ENCODE measurements around the gene TIPIN.
A peak's percentile ranks its signal among the peaks of the same experiment; 100 is the strongest.
"Not testable (repeated sequence)": the region's sequence is repeated elsewhere in the genome, so short reads cannot be mapped to it uniquely, and the experiment has no call there.

TIPIN gene, protein sequence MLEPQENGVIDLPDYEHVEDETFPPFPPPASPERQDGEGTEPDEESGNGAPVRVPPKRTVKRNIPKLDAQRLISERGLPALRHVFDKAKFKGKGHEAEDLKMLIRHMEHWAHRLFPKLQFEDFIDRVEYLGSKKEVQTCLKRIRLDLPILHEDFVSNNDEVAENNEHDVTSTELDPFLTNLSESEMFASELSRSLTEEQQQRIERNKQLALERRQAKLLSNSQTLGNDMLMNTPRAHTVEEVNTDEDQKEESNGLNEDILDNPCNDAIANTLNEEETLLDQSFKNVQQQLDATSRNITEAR

GRCh38 chr15:66356359-66357236 is at the start of gene TIPIN:
Gene TIPIN, minus strand, starts transcription at chr15:66356685. Its CDS starts 3,738 bp downstream, at chr15:66352947.
- DNase-seq (ENCODE audit: low read depth): peak; percentile 93

- DNase-seq (ENCODE audit: low read depth): no peak
Measured at GRCh38 chr15:66405615-66406014, 49.1 kb upstream of the TIPIN start.

GRCh38 chr15:66405007-66405406 is 48.5 kb upstream of the TIPIN start:
- DNase-seq (ENCODE audit: low read depth): no peak

GRCh38 chr15:66404532-66404931 is 48.0 kb upstream of the TIPIN start:
- no peak for DNase-seq (ENCODE audit: low read depth)

DNA sequence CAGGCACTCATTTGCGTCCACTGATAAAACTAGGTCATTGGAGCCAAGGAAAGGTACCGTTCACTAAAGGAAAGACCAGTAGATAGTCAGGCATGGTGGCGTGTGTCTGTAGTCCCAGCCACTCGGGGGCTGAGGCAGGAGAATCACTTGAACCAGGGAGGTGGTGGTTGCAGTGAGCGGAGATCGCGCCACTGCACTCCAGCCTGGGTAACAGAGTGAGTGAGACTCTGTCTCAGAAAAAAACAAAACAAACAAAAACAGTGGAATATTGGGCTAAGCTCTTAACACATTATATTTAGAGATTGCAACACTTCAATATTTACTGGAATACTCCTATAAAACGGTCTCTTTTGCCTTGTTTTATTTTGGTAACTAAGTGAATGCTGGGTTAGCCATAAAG is 47.6 kb upstream of the TIPIN start:
- no peak for DNase-seq (ENCODE audit: low read depth)

DNA sequence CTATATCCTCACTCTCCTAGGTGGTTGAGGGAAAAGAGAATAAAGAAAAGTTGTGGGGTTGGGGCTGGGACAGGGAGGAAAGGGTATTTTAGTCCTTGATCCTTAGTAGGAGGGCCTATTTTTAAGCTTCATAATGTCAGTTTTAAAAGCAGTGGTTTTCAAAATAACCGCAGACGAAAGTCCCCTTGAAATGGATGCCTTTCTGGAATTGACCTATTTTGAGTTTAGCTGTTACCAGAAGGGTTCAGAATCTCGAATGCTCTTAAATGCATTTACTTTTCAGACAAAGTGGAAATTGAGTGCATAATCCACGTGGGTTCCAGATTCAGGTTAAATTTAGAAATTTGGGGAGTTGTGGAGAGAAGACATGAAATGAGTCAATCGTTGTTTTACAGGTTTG is 46.8 kb upstream of the TIPIN start:
- no peak for DNase-seq (ENCODE audit: low read depth)

DNA sequence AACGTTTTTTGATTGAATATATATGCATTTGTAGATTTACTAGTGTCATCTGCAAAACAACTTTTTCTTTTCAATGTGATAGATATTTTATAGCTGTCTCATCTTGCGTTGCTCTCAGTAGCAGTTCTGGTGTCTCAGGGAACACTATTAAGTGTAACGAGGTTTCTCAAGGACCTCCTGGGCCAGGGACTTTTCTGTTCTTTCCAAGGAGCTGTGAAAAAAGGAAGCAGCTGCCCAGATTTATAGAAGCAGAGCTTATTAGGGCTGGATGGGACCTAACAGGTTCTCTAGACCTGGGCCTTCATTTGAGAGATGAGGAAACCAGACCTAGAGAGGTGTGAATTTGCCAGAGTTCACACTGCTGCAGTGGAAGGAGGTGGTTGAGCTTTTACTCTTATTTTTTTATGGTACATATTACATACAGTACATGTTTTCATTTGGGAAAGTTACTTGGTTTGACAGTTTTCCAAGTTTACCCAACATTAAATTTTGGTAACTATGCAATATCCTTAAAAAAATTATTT is 46.3 kb upstream of the TIPIN start:
- DNase-seq (ENCODE audit: low read depth): no peak

GRCh38 chr15:66401130-66402021 is 44.9 kb upstream of the TIPIN start:
- DNase-seq (ENCODE audit: low read depth): no peak

DNA sequence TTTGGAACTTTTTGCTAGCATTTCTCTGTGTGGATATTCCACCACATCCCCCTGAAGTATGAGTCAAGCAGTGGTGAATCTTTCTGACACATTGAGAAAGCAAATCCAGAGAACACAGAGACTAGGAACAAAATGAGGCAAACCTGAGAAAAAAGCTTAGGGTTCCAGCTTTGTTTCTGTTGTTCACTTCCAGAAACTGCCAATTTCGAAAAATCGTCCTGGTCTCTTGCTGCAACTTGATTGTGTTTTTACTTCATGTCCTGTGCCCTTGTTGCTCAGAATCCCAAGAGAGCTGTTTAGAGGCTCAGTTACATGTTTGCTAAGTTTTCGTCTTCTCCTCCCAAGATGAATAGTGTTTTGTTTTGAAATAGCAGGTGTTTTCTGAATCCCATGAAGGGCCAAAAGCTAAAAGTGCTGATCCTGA is 43.9 kb upstream of the TIPIN start:
- DNase-seq (ENCODE audit: low read depth): no peak

- DNase-seq (ENCODE audit: low read depth): no peak
Measured at GRCh38 chr15:66399276-66399675, 42.8 kb upstream of the TIPIN start.

GRCh38 chr15:66394915-66395314 is 38.4 kb upstream of the TIPIN start:
- DNase-seq (ENCODE audit: low read depth): no peak

DNA sequence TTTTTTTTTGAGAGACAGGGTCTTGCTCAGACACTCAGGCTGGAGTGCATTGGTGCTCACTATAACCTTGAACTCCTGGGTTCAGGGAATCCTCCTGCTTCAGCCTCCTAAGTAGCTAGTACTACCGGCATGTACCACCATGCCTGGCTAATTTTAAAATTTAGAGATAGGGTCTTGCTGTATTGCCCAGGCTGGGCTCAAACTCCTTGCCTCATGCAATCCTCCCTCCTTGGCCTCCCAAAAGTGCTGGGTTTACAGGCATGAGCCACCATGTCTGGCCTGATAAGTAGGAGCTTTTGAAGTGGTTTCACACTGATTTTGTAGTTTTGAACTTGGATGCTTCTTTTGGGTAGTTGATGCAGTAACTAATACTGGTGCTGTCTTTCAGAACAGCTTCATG is 38.0 kb upstream of the TIPIN start:
- no peak for DNase-seq (ENCODE audit: low read depth)

- not testable (repeated sequence) for DNase-seq (ENCODE audit: low read depth)
Measured at GRCh38 chr15:66393037-66393436, 36.6 kb upstream of the TIPIN start.

GRCh38 chr15:66390678-66391077 is 34.2 kb upstream of the TIPIN start:
- no peak for DNase-seq (ENCODE audit: low read depth)

DNA sequence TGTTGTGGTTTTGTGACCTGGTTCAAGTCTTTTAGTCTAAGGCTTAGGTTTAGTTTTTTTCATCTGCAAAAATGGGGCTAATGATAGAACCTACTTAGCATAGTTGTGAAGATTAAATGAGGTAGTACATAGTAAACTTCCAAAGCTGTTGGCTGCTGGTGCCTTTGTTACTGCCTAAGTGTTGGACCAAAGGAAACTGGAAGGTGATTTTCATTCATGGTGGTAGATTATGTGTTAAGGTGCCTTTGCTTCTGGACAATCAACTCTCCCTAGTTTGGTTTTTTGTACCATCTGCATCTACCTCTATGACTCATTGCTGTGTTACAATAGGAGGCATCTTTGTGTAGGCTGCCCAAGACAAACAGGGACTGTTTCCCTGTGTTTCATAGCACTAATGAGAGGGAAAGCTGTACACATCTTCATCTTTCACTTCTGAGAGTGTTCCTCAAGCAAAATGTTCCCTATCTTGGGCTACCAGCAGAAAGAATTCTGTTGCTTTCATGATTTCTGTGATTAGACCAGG is 33.4 kb upstream of the TIPIN start:
- DNase-seq (ENCODE audit: low read depth): no peak

GRCh38 chr15:66389098-66389858 is 32.8 kb upstream of the TIPIN start:
- DNase-seq (ENCODE audit: low read depth): no peak

DNA sequence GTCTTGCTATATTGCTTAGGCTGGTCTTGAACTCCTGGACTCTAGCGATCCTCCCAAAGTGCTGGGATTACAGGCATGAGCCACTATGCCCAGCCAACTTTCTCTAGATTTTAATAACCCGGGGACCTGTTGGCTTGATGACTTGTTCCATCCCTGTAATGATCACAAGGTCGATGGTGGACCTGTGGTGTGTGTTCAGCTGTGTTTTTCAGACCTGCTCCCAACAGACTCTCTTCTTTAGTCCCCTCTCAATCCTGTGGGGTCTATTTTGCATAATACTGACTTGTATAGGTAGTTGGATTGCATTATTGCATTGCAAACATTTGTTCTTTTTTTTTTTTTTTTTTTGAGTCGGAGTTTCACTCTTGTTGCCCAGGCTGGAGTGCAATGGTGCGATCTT is 32.1 kb upstream of the TIPIN start:
- no peak for DNase-seq (ENCODE audit: low read depth)

- DNase-seq (ENCODE audit: low read depth): no peak
Measured at GRCh38 chr15:66388043-66388363, 31.5 kb upstream of the TIPIN start.

GRCh38 chr15:66387163-66388042 is 30.9 kb upstream of the TIPIN start:
- DNase-seq (ENCODE audit: low read depth): peak; percentile 58
